Mucosa of descending colon (tissue), 3 donors: ENCODE measurements around the gene FOXN1. TPM values are rescaled to one million over a fixed set of nuclear protein-coding genes. Genes with fewer than 3 reads are reported as not detected.

Source experiments
- ATAC-seq: fragments of 200-7000 bp; cut with Tn5 transposase; one replicate; pipeline ENCODE4 v1.9.1; 2020; ENCODE audit warnings: mild to moderate bottlenecking, moderate library complexity
- DNase-seq, 3 donors: peaks; one replicate each; pipeline ENCODE4 v3.0.0-alpha.2; 2020
- H3K36me3 ChIP-seq: fragments of 200-600 bp; one replicate; pipeline ENCODE4 v1.8.0; 2021; ENCODE audit warnings: low read depth, mild to moderate bottlenecking
- H3K4me1 ChIP-seq: fragments of 200-600 bp; one replicate; pipeline ENCODE4 v1.8.0; 2021; ENCODE audit warnings: low read depth, mild to moderate bottlenecking
- H3K4me3 ChIP-seq: fragments of 200-600 bp; one replicate; pipeline ENCODE4 v1.8.0; 2021; ENCODE audit warnings: mild to moderate bottlenecking
- H3K9me3 ChIP-seq: fragments of 200-600 bp; one replicate; pipeline ENCODE4 v1.8.0; 2021; ENCODE audit warnings: mild to moderate bottlenecking
- intact Hi-C, 2 donors: fragments of 100-400 bp; cut with DNase I in 1 of 2; cut with micrococcal nuclease in 1 of 2; formaldehyde crosslinking; loops; one replicate each; pipeline versions ENCODE4 v1.11.0 to v1.11.1; 2022; cut with DNase I, micrococcal nuclease
- total RNA-seq, 3 donors: library from RNA; stranded (reverse); fragmentation: NEBNext Ultra II Directional in 2 of 3; extraction: Animal tissue kit (Norgen Biotek cat#: 25700) in 2 of 3; gene quantifications; one replicate each; pipeline versions ENCODE4 v1.2.1 to v1.2.4, GENCODE V29; 2021 to 2023
- TF ChIP-seq, protein P1 (sequence below): fragments of 200-600 bp; IDR thresholded peaks from one replicate; pipeline ENCODE4 v1.8.0; 2022; ENCODE audit warnings: antibody characterized with exemption, mild to moderate bottlenecking
- donor health status: DM: no; HTN: no; CAD: no; lungs with moderate emphysema.
- donor health status: DM: no; HTN: no; CAD: no.
- donor health status: DM: no; HTN: yes; CAD: no.

FOXN1 gene
- total RNA-seq, 3 donors from 2014 or later: 0.46 to 0.69 TPM; not detected in 1

DNA sequence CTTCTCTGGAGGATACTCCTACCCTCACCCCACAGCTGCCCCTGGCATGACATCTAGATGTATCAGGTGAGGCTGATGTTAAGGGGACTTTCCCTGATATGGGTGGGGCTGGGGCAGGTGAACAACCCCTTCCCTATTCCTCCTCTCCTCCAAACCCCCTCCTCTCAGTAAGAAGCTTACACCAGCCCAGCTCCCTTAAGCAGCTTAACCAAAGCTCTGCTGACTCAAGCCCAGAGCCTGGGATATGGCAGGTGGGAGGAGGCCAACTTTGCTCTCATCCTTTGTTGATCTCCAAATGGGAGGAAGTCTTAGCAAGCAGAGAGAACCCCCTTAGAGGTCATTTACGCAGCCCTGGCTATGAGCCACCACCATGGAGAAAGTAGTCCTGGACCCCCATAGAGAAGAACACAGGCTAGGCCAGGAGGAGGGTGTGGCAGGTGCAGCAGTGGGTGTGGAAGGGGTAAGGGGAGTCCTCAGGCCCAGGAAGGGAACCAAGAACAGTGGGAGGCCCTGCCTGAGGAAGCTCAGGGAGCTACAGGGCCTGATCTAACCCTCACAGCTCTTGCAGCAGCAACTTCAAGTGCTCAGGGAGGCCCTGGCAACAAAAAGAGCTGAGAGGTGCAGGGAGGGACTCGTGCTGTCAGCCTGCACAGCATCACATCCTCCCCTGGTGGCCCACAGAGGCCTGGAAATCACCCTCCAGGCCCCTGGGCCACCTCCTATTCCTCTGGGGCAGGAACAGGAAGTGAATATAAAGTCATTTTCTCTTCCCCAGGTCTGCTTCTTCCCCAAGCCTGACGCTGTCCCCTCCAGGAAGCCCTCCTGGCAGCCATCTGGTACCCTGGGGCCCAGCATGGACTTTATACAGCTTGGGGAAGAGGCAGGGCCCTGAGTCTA is 43.3 kb downstream of the FOXN1 start:
- TF ChIP-seq, protein P1, sequence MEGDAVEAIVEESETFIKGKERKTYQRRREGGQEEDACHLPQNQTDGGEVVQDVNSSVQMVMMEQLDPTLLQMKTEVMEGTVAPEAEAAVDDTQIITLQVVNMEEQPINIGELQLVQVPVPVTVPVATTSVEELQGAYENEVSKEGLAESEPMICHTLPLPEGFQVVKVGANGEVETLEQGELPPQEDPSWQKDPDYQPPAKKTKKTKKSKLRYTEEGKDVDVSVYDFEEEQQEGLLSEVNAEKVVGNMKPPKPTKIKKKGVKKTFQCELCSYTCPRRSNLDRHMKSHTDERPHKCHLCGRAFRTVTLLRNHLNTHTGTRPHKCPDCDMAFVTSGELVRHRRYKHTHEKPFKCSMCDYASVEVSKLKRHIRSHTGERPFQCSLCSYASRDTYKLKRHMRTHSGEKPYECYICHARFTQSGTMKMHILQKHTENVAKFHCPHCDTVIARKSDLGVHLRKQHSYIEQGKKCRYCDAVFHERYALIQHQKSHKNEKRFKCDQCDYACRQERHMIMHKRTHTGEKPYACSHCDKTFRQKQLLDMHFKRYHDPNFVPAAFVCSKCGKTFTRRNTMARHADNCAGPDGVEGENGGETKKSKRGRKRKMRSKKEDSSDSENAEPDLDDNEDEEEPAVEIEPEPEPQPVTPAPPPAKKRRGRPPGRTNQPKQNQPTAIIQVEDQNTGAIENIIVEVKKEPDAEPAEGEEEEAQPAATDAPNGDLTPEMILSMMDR: no peak
- intact Hi-C loops: loop anchor here in 1 of 2 donors (5.0 kb wide), 1 partner anchor 52 kb away; no protein-coding TSS in a partner anchor
- Histone ChIP-seq H3K36me3 (no peaks in the 10 kb centered on the region), H3K4me3 (no peak overlapping the region), H3K4me1 (peaks cover 14% of the 10 kb centered on the region), H3K9me3 (no peaks in the 10 kb centered on the region)
- ATAC-seq (peak; percentile 5), DNase-seq (peak in 1 of 3 donors; percentile 38)

DNA sequence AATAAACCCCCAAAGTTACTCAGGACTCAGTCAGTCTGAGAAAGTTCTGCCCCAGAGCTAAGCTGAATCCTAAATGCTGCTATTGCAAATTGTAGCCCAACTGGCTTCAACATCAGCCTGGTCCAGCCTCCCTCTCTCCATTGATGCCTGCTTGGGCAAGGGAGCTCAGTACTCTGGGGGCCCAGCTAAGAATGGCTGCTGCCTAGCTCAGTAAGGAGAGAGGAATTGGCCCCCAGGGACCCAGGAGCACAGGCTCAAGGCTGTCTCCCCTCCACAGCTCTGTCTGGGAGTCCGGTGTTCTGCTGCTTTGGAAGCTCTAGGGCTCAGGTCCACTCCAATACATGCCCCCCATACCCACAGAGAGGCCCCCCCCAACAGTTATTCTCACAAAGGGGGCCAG is 44.7 kb downstream of the FOXN1 start:
- TF ChIP-seq, protein P1: no peak
- Histone ChIP-seq H3K36me3 (peaks cover 4% of the 10 kb centered on the region), H3K4me1 (peaks cover 14% of the 10 kb centered on the region), H3K4me3 (no peak overlapping the region), H3K9me3 (no peaks in the 10 kb centered on the region)
- ATAC-seq (no peak), DNase-seq (no peak)
- intact Hi-C loops: no loop called here

DNA sequence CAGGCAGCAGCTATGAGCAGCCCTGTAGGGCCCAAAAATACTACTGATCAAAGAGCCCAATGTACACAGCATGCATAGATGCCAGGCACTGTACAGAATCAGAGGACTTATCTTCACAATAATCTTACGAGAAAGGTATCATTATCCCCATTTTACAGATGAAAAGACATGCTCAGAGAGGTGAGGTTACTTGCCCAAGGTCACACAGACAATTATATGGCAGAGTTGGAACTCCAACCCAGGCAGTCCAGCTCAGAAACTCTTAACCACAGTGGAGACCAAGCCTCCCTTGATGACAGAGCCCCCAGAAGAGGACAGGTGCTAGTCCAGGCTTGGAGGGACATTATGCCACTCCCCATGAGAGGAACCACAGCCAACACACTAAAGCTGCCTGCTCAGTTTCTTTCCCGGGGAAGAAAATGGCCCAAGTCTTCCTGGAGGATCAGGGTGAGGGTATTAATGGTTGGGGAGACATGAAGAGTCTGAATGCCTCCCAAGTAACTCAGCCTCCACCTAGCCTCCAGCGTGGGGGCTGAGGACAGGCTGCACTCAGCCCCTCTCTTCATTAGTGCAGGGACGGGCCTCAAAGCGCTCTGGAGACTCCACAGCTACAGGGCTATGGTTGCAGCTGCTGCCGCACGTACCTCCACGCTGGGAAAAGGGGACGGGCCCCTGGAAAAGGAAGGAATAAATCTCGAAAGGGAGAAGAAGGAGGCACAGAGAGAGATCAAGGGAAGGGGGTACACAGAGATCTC is 45.5 kb downstream of the FOXN1 start:
- DNase-seq (peak in 1 of 3 donors; percentile 48), ATAC-seq (peak; percentile 31)
- Histone ChIP-seq H3K9me3 (no peaks in the 10 kb centered on the region), H3K36me3 (peaks cover 7% of the 10 kb centered on the region), H3K4me3 (peak overlapping the region; percentile 68), H3K4me1 (peaks cover 14% of the 10 kb centered on the region)
- intact Hi-C loops: no loop called here
- TF ChIP-seq, protein P1: no peak

DNA sequence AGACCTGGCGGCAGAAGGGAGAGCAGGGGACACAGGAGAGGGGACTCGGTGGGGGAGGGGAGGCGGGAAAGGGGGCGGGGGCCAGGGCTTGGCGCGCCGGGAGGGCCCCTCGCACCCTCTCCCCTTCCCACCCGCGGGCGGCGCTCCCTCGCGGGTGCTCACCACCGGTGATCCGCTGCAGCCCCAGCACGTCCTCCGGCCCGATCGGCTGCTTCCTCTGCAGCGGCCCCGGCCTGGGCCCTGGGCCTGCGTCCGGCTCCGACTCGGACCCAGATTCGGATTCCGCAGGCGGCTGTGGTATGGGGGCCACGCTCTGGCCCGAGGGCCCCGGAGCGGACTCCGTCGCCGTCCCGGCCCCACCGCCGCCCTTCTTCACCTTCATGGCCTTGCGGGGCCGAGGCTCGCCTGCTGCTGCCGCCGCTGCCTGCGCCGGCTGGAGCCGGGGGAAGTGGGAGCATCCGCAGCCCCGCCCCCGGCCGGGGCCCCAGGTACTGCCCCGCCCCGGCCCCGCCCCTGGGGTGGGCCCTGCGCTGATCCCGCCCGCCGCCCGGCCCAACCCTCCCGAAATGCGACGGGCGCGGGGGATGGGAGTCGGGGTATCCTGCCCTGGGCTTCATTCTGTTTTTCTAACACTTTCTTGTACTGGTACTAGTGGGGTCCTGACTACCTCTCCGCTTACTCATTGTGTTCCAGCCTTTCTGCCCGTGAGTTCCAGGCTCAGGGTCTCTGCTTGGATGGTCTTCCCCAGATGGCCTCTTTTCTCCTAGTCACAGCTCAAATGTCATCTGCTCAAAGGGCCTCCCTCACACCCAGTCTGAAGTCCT is 46.2 kb downstream of the FOXN1 start, which contains the start of gene UNC119:
TSS of gene UNC119 (minus strand) at position 449 of the 824 bp plus-strand sequence. CDS start at position 382, 67 bp downstream.
- Histone ChIP-seq H3K4me3 (peak within 1 kb of the TSS; percentile 68), H3K9me3 (no peaks in the 10 kb centered on the region), H3K4me1 (peaks cover 14% of the 10 kb centered on the region), H3K36me3 (peaks cover 7% of the 10 kb centered on the region)
- ATAC-seq: peak; percentile 93
- DNase-seq: peak; percentile 88 to 91 (median 90)
- TF ChIP-seq, protein P1: no peak
- intact Hi-C loops: no loop called here

DNA sequence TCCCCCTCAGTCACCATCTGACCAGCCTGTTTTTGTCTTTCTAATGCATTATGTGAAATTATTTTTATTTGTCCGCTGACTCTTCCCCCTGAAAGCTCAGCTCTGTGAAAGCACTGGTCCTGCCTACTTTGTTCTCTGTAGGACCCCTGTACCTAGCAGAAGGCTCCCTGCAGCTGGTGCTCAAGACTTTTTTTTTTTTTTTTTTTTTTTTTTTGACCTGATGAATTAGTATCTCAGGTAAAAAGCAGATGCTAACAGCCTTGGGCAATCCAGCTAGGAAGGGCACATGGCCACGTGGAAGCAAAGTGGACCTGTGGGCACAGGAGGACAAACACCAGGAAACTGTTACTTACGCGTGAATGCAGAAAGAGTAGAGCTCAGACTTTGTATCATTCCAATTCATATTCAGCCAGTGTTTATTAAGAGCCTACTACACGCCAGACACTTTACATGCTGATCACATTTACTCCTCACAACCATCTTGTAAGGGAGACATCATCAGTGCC is 46.9 kb downstream of the FOXN1 start:
- Histone ChIP-seq H3K4me1 (peaks cover 14% of the 10 kb centered on the region), H3K36me3 (peaks cover 7% of the 10 kb centered on the region), H3K9me3 (no peaks in the 10 kb centered on the region), H3K4me3 (no peak overlapping the region)
- DNase-seq (no peak), ATAC-seq (no peak)
- intact Hi-C loops: no loop called here
- TF ChIP-seq, protein P1: no peak
